ENCODE measurements around the gene MAPK7. TPM values are rescaled to one million over a fixed set of nuclear protein-coding genes. Genes with fewer than 3 reads are reported as not detected.

MAPK7 gene
- total and polyA plus RNA-seq, 2 donors (not counting 3 experiments of a cell fraction or from before 2014, with no cell fraction given): 16.8 to 30.7 TPM

- Histone ChIP-seq H2AFZ (ENCODE audit: low read depth, low read length) (no peak overlapping the region), H3K4me1 (ENCODE audit: control insufficient read depth, extremely low read depth, insufficient read depth, low read length) (no peaks in the 10 kb centered on the region), H3K79me2 (ENCODE audit: control insufficient read depth, insufficient read depth, low read length) (no peaks in the 10 kb centered on the region), H4K20me1 (replicated peaks; ENCODE audit: control insufficient read depth, extremely low read depth, insufficient read depth, low read length) (no peaks in the 10 kb centered on the region), H3K27ac (ENCODE audit: insufficient read depth, low read depth, low read length) (no peak overlapping the region), H3K4me2 (ENCODE audit: insufficient read depth, low read length) (no peak overlapping the region), H3K27me3 (ENCODE audit: control insufficient read depth in 2 of 2, insufficient read depth in 2 of 2, low read length in 2 of 2) (no peaks in the 10 kb centered on the region), H3K9me3 (replicated peaks; ENCODE audit: control insufficient read depth, insufficient read depth, low read length) (no peaks in the 10 kb centered on the region), H3K9ac (replicated peaks; ENCODE audit: extremely low read depth, insufficient read depth, low read length) (no peak overlapping the region), H3K4me3 (replicated peaks in 1 of 3; ENCODE audit: insufficient read depth in 1 of 3, low read depth in 1 of 3, low read length in 3 of 3) (no peak overlapping the region), H3K9me1 (replicated peaks; ENCODE audit: control insufficient read depth, extremely low read depth, insufficient read depth, low read length) (no peaks in the 10 kb centered on the region), H3K36me3 (ENCODE audit: control insufficient read depth in 2 of 2, extremely low read depth in 1 of 2, insufficient read depth in 2 of 2, low read length in 2 of 2) (no peaks in the 10 kb centered on the region)
- TF ChIP-seq CTCF (IDR thresholded peaks at IDR 0.05; ENCODE audit: extremely low read depth in 1 of 2, insufficient read depth in 1 of 2, low read depth in 1 of 2, low read length in 2 of 2) (no peak), FOS (IDR thresholded peaks at IDR 0.05; ENCODE audit: borderline replicate concordance, insufficient read depth, low read length) (no peak), MYC (IDR thresholded peaks at IDR 0.05; ENCODE audit: low read depth, low read length) (no peak), POLR2AphosphoS5 (IDR thresholded peaks at IDR 0.05; ENCODE audit: insufficient read depth, low read depth, low read length) (no peak), EZH2 (IDR thresholded peaks at IDR 0.05; ENCODE audit: borderline replicate concordance, low read depth, low read length, severe bottlenecking) (no peak), JUN (IDR thresholded peaks at IDR 0.05; ENCODE audit: borderline replicate concordance, insufficient read depth, insufficient read length, low read depth) (no peak), POLR2A (IDR thresholded peaks at IDR 0.05; ENCODE audit: low read depth, low read length) (no peak), MAX (IDR thresholded peaks at IDR 0.05; ENCODE audit: insufficient read depth, insufficient read length) (no peak), GATA2 (IDR thresholded peaks at IDR 0.05; ENCODE audit: insufficient read depth, insufficient read length, low read depth, low read length) (no peak)
- no peak for FAIRE-seq
- POLR2A ChIA-PET: no interaction called here
- no peak for DNase-seq (ENCODE audit: low read depth, low spot score)
- CTCF ChIA-PET: no interaction called here
- dilution Hi-C loops (cut with MboI; ENCODE audit: extremely low pct_ligation_motif_present, low sequenced_read_pairs): no loop called here
- intact Hi-C loops (cut with micrococcal nuclease): no loop called here
- BruUV-seq (replicated peaks): no TSS peak
Measured at GRCh38 chr17:19421926-19422325, 43.6 kb downstream of the MAPK7 start.

All from endothelial cell of umbilical vein (primary cell).